GM18909 (cell line): Measurements from ENCODE around the gene DGKZ.

Experiments
- ATAC-seq: cut with Tn5 transposase; IDR thresholded peaks from one replicate; pipeline ENCODE4 v1.9.1; 2021; ENCODE audit warnings: mild to moderate bottlenecking; ENCODE audit not compliant: unreplicated experiment, poor library complexity

The DGKZ gene

GRCh38 chr11:46322759-46323158 lies 24.5 kb upstream of the DGKZ start:
- ATAC-seq, result no peak

DNA sequence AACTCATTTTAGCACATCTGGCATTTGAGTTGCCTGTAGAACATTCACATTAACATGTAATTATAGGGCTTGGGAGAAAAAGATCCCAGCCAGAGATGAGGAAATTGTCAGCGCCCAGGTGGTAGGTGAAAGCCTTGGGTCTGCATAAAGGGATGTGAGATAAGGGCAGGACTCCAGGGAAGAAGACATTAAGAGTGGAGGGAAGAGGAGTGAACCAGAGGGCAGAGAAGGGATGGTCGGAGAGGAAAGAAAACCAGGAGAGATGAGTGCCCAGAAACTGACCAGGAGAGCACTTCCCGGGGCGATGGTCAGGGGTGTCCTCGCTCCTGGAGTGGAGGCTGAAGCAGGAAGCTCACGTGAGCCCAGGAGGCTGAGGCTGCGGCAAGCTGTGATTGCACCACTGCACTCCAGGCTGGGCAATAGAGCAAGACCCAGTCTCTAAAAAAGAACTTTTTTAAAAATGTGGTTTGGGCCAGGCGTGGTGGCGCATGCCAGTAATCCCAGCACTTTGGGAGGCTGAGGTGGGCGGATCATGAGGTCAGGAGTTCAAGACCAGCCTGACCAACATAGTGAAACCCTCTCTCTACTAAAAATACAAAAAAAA lies 20.3 kb upstream of the DGKZ start:
- ATAC-seq, result no peak

- no peak for ATAC-seq
Measured at GRCh38 chr11:46327829-46328228, 19.4 kb upstream of the DGKZ start.

- no peak for ATAC-seq
Measured at GRCh38 chr11:46330154-46330553, 17.1 kb upstream of the DGKZ start.

- ATAC-seq, result no peak
Measured at GRCh38 chr11:46330563-46331281, 16.5 kb upstream of the DGKZ start.

DNA sequence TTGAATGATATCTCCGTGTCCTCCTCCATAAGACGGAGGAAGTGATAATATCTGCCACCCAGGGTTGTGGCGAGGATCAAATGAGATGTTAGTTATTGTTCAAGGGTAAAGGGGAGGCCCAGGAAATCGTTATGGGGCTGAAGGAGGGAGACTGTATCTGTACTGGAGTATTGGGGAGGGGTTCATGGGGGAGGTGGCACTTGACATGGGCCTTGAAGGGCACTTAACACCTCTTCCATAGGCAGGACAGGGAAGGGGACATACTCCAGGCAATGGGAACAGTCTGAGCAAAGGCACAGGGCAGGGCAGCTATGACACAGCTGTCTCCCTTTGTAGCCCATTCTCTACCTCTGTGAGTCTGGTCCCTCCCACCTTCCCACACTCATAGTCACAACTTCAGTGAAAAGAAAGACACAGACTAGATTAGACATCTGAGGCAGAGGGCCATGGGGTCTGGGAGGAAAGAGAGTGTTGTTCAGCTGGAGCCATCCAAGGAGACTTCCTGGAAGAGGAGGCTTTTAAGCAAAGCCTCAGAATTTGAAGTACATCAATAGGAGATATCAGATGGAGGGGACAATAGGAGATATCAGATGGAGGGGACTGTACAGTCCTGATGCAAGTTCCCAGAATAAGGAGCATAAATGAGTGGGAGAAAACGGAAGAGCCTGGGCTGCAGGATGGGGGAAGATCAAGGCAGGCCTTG lies 15.8 kb upstream of the DGKZ start:
- no peak for ATAC-seq

DNA sequence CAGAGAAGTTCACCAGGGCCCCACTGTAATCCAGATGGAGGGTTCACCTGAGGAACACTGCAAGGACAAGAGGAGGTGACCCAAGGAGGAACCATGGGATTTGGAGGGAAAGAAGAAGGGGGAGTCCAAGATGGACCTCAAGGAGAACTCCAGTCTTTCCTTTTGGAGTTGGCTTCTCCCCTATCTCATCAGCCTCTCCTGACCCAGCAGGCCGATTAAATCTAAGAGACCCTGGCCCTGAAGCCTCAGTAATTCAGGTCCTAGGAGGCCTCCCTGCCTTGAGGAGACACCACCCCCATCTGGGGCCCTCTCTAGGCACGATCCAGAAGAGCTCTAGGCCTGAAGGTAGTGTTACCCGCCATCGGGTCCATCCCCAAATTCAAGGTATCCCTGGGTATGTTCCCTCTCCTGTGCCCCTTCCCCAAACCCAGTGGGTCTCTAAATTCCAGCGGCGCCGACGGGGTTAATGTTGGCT lies 15.1 kb upstream of the DGKZ start:
- no peak for ATAC-seq

GRCh38 chr11:46332568-46333393 lies 14.5 kb upstream of the DGKZ start:
- ATAC-seq, result no peak

DNA sequence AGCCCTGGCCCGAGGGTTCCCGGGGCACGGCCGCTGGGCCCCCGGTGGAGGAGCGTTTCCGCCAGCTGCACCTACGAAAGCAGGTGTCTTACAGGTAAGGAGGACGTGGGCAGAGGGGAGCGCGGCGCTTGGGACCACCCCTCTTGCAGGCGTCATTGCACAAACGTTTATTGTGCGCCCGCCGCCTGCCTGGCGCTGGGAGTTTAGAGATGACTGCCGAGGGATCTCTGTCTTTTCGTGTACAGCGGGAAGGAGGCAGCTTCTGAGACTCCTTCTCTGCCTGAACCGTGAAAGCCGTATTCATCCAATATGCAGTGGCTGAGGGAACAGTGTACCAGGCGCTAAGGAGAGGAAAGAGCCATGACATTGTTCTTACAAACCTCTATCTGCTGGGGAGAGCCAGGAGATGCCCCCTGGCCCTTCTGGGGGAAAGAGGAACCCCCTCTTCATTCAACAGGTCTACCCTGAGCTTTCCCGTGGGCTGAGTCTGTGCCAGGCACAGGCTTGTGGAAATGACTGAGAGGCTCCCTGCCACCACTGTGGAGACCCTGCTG lies 13.8 kb upstream of the DGKZ start:
- ATAC-seq, result no peak

DNA sequence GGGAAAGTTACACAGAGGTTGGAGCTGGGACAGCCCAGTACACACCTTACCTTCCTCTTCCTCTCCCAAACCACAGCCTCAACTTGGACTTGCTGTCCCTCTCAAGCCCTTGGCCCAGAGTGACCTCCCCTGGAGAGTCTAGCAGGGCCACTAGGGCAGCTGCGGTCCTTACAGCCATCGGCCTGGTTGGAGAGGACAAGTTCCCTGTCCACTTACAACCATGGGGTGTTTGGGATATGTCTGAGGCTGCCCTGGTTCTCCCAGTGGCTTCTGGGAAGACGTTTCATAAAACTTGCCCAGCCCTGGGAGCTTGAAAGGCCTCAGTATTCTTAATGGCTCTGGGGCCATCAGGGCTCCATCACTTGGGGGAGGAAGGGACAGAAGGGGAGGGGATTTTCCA lies 13.1 kb upstream of the DGKZ start:
- ATAC-seq, result no peak

- ATAC-seq, result no peak
Measured at GRCh38 chr11:46335271-46335670, 12.0 kb upstream of the DGKZ start.

GRCh38 chr11:46335890-46336562 lies 11.2 kb upstream of the DGKZ start:
- no peak for ATAC-seq

DNA sequence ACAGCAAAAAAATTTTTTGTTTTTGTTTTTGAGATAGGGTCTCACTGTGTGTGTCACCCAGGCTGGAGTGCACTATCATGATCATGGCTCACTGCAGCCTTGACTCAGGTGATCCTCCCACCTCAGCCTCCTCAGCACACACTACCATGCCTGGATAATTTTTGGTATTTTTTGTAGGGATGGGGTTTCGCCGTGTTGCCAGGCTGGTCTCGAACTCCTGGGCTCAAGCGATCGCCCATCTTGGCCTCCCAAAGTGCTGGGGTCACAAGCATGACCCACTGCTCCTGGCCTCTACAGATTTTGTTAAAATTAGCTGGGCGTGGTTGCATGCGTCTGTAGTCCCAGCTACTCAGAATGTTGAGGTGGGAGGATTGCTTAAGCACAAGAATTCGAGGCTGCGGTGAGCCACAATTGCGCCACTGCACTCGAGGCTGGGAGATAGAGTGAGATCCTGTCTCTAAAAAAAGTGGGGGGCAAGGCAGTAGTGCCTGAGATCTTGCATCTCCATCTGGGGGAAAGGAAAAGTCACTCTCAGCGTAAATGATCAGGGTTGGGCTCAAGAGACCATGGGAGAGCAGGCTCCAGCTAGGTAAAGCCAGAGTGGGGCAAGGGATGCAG lies 10.6 kb upstream of the DGKZ start:
- no peak for ATAC-seq

DNA sequence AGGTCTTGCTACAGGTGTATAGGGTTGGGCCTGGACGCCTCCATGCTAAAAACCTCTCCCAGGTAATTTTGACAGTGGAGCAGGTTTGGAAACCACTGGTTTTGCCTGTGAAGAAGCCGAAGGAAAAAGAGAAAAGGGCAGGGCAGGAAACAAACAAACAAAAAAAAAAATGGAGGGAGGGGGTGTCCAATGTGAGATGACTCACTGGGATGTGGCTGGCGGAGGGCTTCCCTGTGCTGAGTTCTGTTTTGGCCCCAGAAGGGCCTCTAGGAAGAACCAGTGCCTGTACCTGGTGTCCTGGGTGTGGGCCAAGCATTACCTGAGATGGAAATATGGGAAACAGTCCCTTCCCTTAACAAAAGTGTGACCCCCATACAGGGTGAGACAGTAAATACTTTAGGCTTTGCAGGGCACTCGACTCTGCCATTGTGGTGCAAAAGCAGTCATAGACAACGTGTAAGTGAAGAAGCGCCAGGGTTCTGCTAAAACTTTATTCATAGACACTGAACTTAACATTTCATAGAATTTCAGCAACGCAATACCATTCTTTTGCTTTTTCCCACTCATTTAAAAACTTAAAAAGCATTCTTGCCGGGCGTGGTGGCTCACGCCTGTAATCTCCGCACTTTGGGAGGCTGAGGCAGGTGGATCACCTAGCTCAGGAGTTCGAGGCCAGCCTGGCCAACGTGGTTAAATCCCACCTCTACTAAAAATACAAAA lies 9.5 kb upstream of the DGKZ start:
- ATAC-seq, result no peak

- no peak for ATAC-seq
Measured at GRCh38 chr11:46338636-46338987, 8.7 kb upstream of the DGKZ start.

DNA sequence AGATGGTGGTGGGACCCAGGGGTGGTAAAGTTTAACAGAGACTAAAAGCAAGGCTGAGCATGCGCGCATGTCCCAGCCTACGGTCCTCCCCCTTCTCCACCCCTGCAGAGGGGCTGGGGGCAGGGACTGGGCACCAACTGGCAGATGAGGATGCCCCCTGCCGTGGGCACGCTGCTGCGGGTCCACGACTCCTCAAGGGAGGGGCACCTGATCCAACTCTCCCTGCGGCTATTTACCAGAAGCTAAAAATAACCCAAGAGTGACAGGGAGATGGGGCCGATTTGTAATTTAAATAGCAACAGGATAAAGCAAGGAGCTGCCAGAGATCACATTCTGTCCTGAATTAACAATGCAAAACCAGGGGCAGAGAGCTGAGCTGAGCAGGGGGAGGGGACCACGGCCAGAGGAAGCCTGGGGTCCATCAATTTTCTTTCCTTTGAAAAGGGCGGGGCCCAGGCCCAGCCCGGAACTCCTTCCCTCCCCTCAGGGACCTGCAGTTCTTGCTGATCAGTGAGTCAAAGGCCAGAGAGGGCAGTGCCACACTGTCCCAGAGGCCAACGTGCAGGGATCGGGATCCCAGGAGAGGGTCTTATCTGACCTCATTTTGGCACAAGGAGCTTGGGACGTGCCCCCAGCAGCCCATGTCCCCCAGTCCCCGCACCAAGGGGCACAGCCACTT lies 8.1 kb upstream of the DGKZ start:
- no peak for ATAC-seq

GRCh38 chr11:46339816-46340215 lies 7.4 kb upstream of the DGKZ start:
- no peak for ATAC-seq

- ATAC-seq, result no peak
Measured at GRCh38 chr11:46341454-46341853, 5.8 kb upstream of the DGKZ start.
